NCI-H1105 (cell line): ENCODE results near the gene C5orf24.
"Not testable (repeated sequence)": the region's sequence is repeated elsewhere in the genome, so short reads cannot be mapped to it uniquely, and the experiment has no call there.

ENCODE experiments used
- DNase-seq: peaks from one replicate; lab custom pipeline; 2025; lab: John Stamatoyannopoulos, UW

C5orf24 gene

GRCh38 chr5:134857401-134857800 lies 11.6 kb downstream of the C5orf24 start:
- DNase-seq: no peak

GRCh38 chr5:134864707-134865106 lies 18.9 kb downstream of the C5orf24 start:
- DNase-seq: no peak

DNA sequence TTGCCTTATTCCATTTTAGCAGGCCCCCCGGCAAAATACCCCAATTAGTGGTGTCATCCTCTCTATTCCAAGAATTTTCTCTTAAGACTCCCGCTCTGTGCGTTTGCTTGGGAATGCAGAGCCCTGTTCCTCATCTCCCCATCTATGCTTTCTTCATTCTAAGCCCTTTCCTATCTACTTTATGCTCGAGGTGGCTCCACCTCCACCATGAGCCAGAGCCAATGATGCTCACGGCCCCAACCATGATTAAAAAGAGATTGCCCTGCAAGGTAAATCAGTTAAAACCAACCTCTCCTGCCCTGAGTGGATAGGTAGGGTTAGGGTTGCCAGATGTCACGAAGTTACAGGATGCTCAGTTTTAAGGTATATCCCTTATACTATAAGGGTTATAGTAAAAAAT lies 27.7 kb downstream of the C5orf24 start:
- no peak for DNase-seq

DNA sequence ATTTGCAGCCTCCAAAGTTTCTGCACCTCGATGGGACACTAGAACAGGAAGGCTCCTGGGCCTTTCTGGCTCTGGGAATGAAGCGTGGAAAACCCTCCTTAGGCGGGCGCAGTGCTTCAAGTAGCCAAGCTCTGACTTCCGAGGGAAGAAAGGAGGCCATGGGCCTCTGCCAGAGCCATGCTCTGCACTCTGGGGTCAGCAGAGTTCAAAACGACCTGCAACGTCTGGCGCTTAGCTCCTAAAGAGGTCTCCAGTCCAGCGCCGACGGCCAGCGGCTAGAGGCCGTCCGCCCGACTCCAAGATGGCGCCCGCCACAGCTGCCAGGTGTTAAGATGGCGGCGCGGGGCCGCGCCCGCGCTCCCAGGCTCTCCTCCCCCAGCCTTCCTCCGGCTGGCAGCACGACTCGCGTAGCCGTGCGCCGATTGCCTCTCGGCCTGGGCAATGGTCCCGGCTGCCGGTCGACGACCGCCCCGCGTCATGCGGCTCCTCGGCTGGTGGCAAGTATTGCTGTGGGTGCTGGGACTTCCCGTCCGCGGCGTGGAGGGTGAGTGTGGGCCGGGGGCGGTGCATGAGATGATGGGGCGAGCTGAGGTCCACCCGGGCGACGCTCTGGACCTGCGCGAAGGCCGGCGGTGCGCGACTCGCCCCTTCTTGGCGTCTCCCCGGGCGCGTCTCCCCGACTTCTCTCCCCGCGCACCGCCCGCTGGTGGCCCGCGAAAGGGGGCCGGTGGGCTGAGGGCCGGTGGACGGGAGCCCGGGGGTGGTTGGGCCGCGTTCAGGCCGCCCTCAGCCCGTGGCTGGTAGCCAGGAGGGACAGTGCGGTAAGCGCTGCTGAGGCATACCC lies 28.4 kb downstream of the C5orf24 start, which contains the start of gene TXNDC15:
TXNDC15 (plus strand) TSS at position 385 of the 844 bp plus-strand sequence; CDS start at position 442, 57 bp downstream.
- peak; percentile 41 for DNase-seq

- no peak for DNase-seq
These were observed 29.3 kb downstream of the C5orf24 start for GRCh38 chr5:134874831-134875655.

DNA sequence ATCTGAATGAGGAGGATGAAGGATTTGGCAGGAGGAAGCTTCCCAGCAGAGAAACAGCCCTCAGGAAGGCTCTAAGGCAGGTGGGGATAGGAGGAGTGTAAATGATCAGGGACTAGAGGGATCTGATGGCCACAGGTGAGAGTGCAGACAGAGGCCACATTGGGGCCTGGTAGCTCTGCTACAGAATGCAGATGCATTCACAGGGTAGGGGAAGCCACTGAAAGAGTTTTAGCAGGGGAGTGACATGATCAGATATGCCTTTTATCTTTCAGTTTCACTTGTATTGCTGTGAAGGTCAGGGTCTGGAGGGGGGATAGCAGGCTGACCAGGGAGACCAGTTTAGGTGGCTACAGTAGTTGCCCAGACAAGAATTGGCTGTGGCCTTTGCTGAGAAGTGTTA lies 31.4 kb downstream of the C5orf24 start:
- no peak for DNase-seq

DNA sequence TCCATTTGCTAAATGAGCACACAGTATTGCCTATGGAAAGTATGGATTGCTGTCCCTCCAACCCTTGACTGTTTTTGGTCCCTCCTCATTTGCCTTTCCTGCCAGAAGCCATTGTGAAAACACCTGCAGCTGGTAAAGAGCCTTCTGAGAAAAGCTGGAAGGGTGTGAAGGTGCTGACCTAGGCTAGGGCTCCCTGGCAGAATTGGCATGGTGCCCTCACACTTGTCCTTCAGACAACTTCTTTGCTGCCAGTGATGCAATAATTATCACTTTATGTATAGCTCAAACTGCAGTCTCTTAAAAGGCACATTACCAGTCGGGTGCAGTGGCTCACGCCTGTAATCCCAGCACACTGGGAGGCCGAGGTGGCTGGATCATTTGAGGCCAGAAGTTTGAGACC lies 32.6 kb downstream of the C5orf24 start:
- DNase-seq: peak; percentile 27

DNA sequence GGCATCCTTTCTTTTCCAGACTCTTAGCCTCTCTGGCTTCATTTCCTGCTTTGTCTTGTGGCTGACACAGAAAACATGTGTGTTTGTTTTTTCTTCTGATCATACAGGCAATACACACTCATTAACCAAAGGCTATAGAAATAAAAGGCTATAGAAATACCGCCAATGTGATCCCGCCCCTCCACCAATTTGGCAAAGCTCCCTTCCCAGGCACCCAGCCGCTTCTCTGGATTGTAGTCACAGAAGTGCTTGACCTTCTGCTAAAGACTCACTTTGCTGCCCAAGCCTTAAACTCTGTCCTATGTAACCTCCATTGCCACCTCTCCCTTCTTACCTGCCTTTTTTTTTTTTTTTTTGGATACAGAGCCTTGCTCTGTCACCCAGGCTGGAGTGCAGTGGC lies 33.7 kb downstream of the C5orf24 start:
- no peak for DNase-seq

- DNase-seq: not testable (repeated sequence)
These were observed 35.2 kb downstream of the C5orf24 start for GRCh38 chr5:134880937-134881336.

GRCh38 chr5:134881711-134882110 lies 35.9 kb downstream of the C5orf24 start:
- DNase-seq: not testable (repeated sequence)

GRCh38 chr5:134887593-134888159 lies 41.9 kb downstream of the C5orf24 start:
- DNase-seq: no peak

DNA sequence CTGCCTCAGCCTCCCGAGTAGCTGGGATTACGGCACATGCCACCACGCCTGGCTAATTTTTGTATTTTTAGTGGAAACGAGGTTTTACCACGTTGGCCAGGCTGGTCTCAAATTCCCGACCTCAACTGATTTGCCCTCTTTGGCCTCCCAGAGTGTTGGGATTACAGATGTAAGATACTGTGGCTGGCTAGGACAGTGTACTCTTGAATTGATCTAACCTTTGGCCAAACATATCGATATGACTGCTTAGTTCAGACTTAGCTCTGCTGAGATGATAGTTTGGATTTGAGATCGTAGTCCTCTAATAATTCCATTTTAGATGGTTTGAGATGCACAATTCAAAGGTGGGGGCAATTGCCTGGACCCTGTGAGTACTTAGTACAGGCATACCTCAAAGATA lies 43.6 kb downstream of the C5orf24 start:
- DNase-seq: no peak

DNA sequence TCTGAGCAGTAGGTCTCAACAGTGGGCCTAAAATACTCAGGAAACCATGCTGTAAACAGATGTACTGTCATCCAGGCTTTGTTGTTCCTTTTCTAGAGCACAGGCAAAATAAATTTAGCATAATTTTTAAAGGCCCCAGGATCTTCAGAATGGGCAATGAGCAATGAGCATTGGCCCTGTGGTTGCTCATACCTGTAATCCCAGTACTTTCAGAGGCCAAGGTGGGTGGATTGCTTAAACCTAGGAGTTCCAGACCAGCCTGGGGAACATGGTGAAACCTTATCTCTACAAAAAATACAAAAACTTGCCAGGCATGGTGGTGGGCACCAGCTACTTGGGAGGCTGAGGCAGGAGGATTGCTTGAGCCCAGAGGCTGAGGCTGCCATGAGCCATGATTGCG lies 45.7 kb downstream of the C5orf24 start:
- DNase-seq: no peak

DNA sequence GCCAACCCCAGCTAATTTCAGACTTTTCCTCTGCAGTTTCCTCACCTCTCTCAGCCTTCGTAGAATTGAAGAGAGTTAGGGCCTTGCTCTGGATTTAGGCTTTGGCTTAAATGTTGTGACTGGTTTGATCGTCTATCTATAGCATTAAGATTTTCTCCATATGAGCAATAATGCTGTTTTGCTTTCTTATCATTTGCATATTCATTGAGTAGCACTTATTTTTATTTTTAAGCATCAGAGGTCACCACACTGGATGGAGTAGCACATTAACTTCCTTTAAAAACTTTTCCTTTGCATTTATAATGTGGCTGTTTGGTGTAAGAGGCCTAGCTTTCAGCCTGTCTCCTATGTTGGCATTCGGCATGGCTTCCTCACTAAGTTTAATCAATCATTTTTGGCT lies 46.5 kb downstream of the C5orf24 start:
- no peak for DNase-seq

- DNase-seq: no peak
These were observed 47.2 kb downstream of the C5orf24 start for GRCh38 chr5:134892926-134893325.

GRCh38 chr5:134893748-134894505 lies 48.2 kb downstream of the C5orf24 start:
- DNase-seq: no peak

GRCh38 chr5:134902071-134902801 lies 56.5 kb downstream of the C5orf24 start:
- no peak for DNase-seq

GRCh38 chr5:134904610-134905245 lies 59.0 kb downstream of the C5orf24 start, which contains the start of gene PCBD2:
TSS of gene PCBD2 (plus strand) at chr5:134905131. CDS start at chr5:134905140, 9 bp downstream.
- peak; percentile 64 for DNase-seq

- peak; percentile 41 for DNase-seq
These were observed 59.7 kb downstream of the C5orf24 start for GRCh38 chr5:134905246-134905996.

DNA sequence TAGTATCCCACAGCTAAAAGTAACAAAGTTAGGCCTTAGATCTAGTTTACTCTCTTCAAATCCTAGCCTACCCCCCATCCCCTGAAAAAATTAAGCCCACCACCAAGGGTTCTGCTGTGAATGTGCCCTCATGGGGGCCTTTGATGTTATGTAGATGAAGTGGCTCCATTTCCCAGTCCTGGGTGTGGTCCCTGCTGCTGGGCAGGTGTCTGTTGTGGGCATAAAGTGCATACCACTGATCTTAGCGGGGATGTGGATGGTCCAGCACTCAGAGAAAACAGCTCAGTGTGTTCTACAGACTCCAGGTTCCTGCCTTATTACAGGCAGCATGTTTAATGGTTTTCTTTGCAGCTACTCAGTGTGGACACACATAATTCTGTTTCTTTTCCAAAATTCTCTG lies 61.0 kb downstream of the C5orf24 start:
- DNase-seq: no peak
